IPS-NIHi7 (cell line): Measurements from ENCODE around the gene STK24.

Experiments
- DNase-seq: peaks from one replicate; pipeline ENCODE4 v3.0.0; 2012; ENCODE audit warnings: mixed read lengths; ENCODE audit errors: extremely low spot score

STK24 gene

DNA sequence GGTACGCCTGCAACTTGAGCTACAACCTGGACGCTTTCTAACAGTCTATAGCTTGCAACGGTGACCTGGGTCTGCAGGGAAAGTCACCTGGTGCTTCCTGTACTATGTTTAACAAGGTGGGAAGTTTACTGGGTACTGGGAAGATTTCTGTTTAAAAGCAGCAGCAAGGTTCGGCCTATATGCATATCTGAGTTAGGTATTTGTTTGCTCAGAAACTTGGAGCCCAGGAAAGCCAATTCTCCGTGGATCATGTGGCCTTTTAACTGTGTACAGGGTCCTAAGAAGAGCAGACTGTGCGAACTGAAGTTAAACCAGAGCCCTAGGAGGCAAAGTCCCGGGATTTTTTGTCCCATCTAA, 103.1 kb downstream of the STK24 start:
- no peak for DNase-seq

DNA sequence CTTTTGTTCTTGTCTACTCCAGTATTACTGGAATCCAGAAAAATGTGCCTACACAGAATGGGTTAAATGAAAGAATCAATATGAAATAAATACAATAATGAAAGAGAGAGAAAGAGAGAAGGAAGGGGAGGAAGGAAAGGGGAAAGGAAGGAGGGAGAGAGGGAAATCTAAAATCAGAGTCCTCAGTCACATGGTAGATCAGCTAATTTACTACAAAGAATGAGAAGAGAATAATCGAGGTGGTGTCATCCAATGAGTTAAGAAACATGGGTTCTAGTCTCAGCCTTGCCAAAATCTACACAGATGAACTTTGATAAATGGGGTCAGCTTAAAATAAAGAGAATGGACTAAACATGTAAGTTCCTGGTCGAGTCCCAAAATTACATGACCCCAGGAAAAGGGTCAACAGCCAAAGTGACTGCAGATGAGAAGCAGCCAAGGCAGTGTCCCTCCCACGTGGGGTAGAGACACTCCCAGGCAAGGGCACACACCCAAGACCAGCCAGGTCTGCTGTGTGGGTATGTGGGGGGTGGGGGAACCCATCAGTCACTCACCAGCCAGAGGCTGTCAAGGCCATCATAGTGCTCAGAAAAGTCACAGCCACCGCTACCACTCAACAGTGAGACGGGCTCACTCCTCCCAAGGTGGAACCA, 103.6 kb downstream of the STK24 start:
- DNase-seq: no peak

GRCh38 chr13:98471934-98472333, 105.0 kb downstream of the STK24 start:
- no peak for DNase-seq

DNA sequence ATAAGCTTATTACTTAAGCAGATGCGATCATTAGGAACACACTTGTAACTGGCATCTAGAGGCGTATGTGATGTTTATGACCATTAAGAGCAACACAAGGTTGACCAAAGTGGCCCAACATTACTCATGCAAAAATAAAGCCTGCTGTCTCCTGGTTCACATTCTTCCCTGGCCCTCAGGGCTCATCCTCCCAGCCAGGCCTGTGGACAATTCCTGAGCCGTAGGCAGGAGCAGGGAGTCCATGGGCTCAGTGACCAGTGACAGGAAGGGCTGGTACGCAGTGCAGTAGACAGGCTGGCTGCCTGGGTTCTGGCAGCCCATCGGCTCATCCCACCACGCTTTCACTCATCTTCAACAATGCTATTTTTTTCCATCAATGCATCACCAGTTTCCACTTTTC, 106.0 kb downstream of the STK24 start:
- no peak for DNase-seq

GRCh38 chr13:98468929-98469328, 108.0 kb downstream of the STK24 start:
- no peak for DNase-seq

GRCh38 chr13:98468361-98468760, 108.5 kb downstream of the STK24 start:
- no peak for DNase-seq

DNA sequence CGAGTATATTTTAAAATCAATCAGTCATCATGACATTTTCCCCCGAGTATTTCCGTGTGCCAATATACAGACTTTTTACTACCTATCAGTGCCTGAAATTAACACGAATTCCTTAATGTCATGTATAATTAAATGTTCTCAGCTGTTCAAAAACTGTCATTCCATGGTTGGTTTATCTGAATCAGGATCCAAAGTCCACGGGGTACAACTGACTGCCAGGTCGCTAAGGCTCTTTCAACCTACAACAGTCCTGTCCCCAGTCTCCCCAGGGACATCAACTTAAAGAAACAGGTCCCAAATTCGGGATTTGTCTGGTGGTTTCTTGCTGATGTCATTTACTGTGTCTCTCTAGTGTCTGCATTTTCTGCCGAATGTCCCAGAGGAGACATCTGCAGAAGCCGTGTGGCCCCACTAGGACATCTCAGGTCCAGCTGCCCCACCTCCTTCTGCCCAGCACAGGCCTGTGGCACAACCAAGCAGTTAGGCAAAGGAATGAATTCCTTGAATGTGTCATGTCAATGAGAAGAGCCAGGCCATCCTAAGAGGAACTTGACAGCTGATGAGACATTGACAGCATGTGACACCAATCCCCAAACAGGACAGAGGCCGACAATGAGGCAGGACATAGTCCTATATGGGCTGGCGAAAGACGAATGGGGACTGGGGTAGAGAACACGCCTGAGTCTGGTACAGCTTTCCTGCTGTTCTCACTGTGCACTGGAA, 109.5 kb downstream of the STK24 start:
- DNase-seq: no peak

DNA sequence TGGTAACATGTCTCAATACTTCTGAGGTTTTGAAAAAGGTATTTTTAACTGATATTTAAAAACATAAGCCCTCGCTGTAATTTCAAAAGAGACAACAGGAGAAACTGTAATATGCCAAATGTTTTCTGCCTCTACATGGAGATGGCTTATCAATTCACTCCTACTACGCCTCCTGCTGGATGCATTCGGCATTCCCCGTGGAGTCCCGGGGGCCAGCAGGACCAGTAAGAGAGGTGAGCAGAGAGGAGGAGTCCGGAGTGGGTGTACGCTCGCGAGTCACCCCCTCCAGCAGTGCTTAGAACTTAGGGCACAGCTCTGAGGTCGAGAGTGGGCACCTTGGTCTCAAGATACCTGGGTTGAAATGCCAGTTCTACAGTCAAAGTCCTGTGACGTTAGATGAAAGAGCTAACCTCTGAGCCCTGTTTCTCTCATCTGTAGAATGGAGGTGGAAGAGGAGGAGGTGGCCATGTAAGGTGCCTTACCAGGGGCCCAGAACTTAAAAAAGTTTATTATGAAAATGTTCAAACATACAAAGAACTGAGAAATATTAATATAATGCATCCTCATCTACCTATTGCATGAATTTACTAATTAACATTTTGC, 110.2 kb downstream of the STK24 start:
- peak; percentile 81 for DNase-seq

- DNase-seq: no peak
Observed at GRCh38 chr13:98462946-98463345, 114.0 kb downstream of the STK24 start.

DNA sequence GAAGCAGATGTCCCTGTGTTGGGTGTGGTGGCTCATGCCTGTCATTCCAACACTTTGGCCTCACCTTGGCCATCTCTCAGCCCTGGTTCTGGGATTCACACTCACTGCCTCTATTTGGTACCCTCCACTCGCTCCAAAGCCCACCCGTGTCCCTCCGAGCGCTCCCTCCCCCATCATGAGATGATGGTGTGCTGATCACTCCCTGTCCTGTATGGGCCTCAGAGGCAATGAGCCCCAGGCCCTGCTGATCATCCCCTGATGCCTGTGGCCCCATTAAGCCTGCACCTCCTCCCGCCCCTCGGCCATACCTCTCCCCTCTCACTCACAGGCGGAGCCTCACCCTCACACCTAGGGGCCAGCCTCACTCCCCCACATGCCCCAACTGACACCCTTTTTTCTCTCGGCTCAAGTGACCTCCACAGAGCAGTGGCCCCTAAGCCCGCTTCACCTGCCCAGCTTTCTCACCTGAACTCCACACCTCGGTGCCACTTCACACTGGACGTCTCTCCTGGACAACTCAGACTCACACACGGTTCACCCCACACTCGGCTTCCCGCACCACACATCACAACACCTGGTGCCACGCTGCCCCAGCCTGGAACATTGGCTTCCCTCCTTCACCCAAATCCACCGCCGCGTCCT, 114.5 kb downstream of the STK24 start:
- no peak for DNase-seq

GRCh38 chr13:98461486-98462240, 115.2 kb downstream of the STK24 start:
- no peak for DNase-seq

GRCh38 chr13:98460516-98460915, 116.4 kb downstream of the STK24 start:
- DNase-seq: no peak

GRCh38 chr13:98459721-98460370, 117.1 kb downstream of the STK24 start:
- no peak for DNase-seq

- no peak for DNase-seq
Observed at GRCh38 chr13:98459171-98459681, 117.7 kb downstream of the STK24 start.

DNA sequence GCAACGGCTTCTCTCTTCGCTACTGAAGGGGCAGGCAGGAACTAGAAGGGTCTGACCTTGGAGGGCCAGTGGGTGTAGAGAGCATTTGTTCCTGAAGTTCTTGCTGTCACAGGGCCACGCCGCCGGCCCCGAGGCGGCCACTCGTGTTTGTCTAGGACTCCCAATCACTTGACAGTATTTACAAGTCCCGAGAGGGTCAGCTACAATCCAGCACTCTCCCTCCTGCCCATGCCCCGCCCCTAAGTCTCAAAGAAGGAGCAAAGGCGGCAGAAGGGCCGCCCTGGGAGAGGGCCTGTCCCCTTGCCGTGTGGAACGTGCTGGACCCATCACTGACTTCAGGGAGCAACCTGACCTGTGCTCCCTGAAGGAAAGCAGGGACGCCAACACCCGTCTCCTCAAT, 118.5 kb downstream of the STK24 start:
- DNase-seq: no peak

GRCh38 chr13:98457053-98457452, 119.9 kb downstream of the STK24 start:
- no peak for DNase-seq

- no peak for DNase-seq
Observed at GRCh38 chr13:98456413-98456845, 120.5 kb downstream of the STK24 start.

DNA sequence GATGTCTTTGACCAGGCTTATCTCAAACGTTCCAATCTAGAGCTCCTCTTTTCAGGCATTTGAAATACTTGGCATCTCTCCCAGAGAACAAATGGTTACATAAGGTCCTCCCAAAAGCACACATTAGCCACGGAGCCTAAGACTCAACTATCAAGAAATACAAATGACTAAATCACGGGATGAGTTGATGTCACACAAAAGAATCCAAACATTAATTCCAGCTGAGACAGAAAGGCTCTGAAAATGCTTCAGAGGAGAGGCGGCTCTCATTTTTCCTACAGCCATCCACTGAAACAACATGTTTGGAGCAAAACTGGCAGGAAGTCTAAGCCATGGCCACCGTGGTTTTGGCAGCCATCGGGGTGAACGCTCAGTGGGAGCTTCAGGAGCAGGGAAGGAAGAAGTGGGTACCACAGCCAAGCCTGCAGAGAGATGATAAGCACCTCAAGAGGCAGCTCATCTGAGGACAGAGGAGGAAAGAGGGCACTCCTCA, 122.5 kb downstream of the STK24 start:
- DNase-seq: no peak

DNA sequence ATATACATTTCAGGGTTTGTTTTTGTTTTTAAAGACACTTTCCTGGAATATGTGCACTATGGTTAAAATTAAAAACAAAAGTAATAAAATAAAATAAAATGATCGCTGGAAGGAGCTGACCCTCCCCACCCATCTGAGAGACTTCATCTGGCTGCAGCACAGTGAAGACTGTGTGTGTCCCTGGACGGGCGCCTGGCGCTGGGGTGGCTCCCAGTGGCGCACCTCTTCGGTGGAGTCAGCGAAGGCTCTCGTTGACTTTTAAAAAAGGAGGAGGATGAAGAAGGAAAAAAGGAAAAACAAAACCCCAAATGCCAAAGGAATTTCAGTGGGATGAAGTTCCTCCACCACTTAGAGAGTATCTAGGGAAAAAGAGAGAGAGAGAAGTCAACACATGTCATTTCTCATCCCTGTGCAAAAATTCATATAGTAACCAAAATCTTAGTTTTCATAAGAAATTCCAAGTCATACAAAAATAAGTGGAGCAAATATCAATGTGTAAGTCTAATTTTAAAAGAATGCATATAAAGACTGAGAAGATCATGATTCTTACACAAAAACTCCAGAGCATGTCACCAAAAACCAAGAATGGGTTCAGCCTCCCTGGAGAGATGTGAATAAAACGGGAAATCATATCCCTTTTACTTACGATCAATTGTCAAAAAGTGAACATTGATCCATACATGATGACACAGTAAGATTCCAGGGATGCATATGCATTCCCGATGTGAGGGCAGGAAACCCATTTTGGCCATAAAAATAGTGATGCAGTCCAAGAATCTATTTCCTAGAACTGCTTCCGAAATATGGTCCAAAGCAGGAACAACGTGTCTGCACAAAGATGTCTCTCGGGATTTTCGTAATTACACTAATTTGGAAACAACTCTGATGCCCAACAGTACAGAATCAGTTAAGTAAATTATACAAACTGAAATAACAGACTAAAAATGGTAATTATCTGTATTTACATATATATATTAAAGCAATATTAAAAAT, 123.8 kb downstream of the STK24 start:
- DNase-seq: no peak
